K562 (cell line): ENCODE measurements around the gene RPRD1B. TPM values are rescaled to one million over a fixed set of nuclear protein-coding genes. Genes with fewer than 3 reads are reported as not detected.

ENCODE experiments used
- ATF1 ChIP-seq, 2 experiments: fragments of 450-650 bp in 1 of 2; IDR thresholded peaks; 2 replicates each; pipeline ENCODE4 v1.6.1; 2016; ENCODE audit warnings: missing compliant biosample characterization in 1 of 2, missing genetic modification characterization in 1 of 2
- HNRNPH1 ChIP-seq: fragments of 200-400 bp; formaldehyde crosslinking; optimal IDR thresholded peaks from 2 replicates; pipeline ENCODE3; 2017; ENCODE audit warnings: low read depth, mild to moderate bottlenecking, low read length, moderate library complexity
- RHOXF2B ChIP-seq: fragments of 250-450 bp; sonication (Bioruptor Pico); conservative IDR thresholded peaks from 2 replicates; pipeline ENCODE4 v1.5.1; 2021
- SMAD4 ChIP-seq: fragments of 250-450 bp; sonication (Bioruptor Pico); conservative IDR thresholded peaks from 2 replicates; pipeline ENCODE4 v1.8.0; 2021; ENCODE audit warnings: inconsistent platforms, mild to moderate bottlenecking, moderate library complexity
- TEAD1 ChIP-seq, 2 experiments: fragments of 450-650 bp in 1 of 2; sonication (generic) in 1 of 2; formaldehyde crosslinking; IDR thresholded peaks; 2 replicates each; pipeline versions ENCODE4 v1.4.0 to v1.8.0; 2020 to 2022; ENCODE audit warnings: mild to moderate bottlenecking in 2 of 2, missing genetic modification reagents in 1 of 2
- XRCC5 ChIP-seq: fragments of 200-400 bp; formaldehyde crosslinking; IDR thresholded peaks from 2 replicates; pipeline ENCODE4 v1.6.1; 2017; ENCODE audit warnings: low read depth, mild to moderate bottlenecking, low read length
- YY1 ChIP-seq, 3 experiments: IDR thresholded peaks; 2 replicates each; pipeline ENCODE4 v1.6.1; 2011; ENCODE audit warnings: low read length in 2 of 3, mild to moderate bottlenecking in 2 of 3, moderate library complexity in 2 of 3, borderline replicate concordance in 1 of 3, control low read depth in 1 of 3, low read depth in 1 of 3; ENCODE audit not compliant: insufficient read depth in 3 of 3, insufficient replicate concordance in 2 of 3, control insufficient read depth in 1 of 3, insufficient read length in 1 of 3; ENCODE audit errors: extremely low read depth in 1 of 3
- polyA plus RNA-seq, 8 experiments: library from polyadenylated mRNA; depleted of rRNA in 4 of 8; stranded (reverse) in 5 of 8; unstranded in 3 of 8; fragments of >200 nt; fragmentation: Nextera tagmentation in 2 of 8; fragmentation: Illumina TruSeq in 1 of 8; extraction: Ambion mirVana in 2 of 8; extraction: Trizol in 1 of 8; gene quantifications; 2 replicates each; pipeline versions ENCODE4 v1.2.1 to v1.2.3, GENCODE V29; 2011 to 2014; ENCODE audit warnings: inconsistent platforms in 1 of 8, missing spikeins in 1 of 8
- total RNA-seq, 7 experiments: library from RNA; depleted of rRNA in 6 of 7; stranded (reverse); fragments of >200 nt in 6 of 7; fragmentation: Illumina TruSeq in 2 of 7; extraction: Trizol in 2 of 7; gene quantifications; 2 replicates each; pipeline versions ENCODE4 v1.2.1 to v1.2.3, GENCODE V29; 2011 to 2021; ENCODE audit warnings: low replicate concordance in 1 of 7
- TF ChIP-seq, protein P1 (sequence below): fragments of 450-650 bp; IDR thresholded peaks from 2 replicates; pipeline ENCODE4 v1.6.1; 2016; ENCODE audit warnings: low read depth
- TF ChIP-seq, protein P2 (sequence below): sonication (generic); formaldehyde crosslinking; IDR thresholded peaks from 2 replicates; pipeline ENCODE4 v1.9.0; 2022; ENCODE audit warnings: mild to moderate bottlenecking, missing genetic modification reagents

RPRD1B gene
- total and polyA plus RNA-seq, 9 of the 15 experiments (the other 6 are each of a cell fraction or from before 2014, with no cell fraction given), result 5.5 to 43.0 (median 24.4) TPM

DNA sequence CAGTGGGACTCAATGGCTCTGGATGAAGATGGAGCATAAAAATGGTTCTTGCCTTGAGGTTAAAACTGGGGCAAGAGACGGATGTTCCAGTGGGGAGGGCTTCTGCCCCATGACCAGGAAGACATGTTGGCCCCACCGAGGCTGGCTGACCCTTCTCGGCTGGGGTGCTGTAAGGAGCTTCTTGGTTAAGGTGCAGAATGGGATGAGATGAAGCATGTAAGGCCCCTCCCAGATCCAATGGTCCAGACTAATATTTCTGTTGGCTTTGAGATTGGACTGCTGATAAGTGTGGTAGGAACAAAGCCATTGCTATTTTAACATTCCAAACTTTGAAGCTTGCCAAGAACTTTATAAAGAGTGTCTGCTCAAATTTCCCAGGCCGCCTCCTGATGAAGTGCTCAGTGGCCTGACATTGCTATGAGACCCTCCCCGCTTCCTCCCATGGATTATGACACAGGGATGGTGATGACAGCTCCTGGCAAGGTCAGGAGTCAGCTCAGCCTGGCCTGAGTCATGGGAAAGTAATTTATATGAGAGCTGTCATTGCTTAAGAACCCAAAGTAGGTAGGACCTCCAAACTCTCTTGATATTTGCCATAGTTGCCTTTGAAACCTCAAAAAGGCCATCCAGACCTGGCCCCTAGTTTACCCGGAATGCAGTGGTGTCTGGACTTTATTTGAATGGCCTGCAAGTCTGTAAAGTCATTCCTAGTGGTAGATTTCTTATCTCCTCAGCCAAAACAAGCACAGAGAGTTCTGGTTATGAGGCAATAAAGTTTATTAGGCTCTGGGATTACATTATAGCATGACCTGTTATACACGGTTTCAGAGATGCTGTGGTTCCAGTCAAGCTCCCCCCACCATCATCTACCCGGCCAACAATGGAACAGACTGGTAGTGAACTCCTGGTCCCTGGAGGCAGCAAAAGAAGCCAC lies 76.3 kb downstream of the RPRD1B start (continued):
- TF ChIP-seq, protein P1, sequence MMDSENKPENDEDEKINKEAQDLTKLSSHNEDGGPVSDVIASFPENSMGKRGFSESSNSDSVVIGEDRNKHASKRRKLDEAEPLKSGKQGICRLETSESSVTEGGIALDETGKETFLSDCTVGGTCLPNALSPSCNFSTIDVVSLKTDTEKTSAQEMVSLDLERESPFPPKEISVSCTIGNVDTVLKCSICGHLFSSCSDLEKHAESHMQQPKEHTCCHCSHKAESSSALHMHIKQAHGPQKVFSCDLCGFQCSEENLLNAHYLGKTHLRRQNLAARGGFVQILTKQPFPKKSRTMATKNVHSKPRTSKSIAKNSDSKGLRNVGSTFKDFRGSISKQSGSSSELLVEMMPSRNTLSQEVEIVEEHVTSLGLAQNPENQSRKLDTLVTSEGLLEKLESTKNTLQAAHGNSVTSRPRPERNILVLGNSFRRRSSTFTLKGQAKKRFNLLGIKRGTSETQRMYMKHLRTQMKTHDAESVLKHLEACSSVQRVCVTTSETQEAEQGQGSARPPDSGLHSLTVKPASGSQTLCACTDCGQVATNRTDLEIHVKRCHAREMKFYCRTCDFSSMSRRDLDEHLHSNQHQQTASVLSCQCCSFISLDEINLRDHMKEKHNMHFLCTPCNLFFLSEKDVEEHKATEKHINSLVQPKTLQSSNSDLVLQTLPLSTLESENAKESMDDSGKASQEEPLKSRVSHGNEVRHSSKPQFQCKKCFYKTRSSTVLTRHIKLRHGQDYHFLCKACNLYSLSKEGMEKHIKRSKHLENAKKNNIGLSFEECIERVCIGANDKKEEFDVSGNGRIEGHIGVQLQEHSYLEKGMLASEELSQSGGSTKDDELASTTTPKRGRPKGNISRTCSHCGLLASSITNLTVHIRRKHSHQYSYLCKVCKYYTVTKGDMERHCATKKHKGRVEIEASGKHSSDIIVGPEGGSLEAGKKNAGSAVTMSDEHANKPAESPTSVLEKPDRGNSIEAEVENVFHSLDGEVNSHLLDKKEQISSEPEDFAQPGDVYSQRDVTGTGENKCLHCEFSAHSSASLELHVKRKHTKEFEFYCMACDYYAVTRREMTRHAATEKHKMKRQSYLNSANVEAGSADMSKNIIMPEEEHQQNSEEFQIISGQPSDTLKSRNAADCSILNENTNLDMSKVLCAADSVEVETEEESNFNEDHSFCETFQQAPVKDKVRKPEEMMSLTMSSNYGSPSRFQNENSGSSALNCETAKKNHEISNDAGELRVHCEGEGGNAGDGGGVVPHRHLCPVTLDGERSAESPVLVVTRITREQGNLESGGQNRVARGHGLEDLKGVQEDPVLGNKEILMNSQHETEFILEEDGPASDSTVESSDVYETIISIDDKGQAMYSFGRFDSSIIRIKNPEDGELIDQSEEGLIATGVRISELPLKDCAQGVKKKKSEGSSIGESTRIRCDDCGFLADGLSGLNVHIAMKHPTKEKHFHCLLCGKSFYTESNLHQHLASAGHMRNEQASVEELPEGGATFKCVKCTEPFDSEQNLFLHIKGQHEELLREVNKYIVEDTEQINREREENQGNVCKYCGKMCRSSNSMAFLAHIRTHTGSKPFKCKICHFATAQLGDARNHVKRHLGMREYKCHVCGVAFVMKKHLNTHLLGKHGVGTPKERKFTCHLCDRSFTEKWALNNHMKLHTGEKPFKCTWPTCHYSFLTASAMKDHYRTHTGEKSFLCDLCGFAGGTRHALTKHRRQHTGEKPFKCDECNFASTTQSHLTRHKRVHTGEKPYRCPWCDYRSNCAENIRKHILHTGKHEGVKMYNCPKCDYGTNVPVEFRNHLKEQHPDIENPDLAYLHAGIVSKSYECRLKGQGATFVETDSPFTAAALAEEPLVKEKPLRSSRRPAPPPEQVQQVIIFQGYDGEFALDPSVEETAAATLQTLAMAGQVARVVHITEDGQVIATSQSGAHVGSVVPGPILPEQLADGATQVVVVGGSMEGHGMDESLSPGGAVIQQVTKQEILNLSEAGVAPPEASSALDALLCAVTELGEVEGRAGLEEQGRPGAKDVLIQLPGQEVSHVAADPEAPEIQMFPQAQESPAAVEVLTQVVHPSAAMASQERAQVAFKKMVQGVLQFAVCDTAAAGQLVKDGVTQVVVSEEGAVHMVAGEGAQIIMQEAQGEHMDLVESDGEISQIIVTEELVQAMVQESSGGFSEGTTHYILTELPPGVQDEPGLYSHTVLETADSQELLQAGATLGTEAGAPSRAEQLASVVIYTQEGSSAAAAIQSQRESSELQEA, result no peak
- no peak for TF ChIP-seq TEAD1 (CRISPR knock-in tag; IDR thresholded peaks at IDR 0.05)
- TF ChIP-seq ATF1 (CRISPR knock-in tag; IDR thresholded peaks at IDR 0.05), result no peak
- TF ChIP-seq ATF1 (tag; IDR thresholded peaks at IDR 0.05), result peak; percentile 36; the same call in 1 of the 2 replicates
- TF ChIP-seq XRCC5, result no peak
- no peak for TF ChIP-seq HNRNPH1
- TF ChIP-seq, protein P2, sequence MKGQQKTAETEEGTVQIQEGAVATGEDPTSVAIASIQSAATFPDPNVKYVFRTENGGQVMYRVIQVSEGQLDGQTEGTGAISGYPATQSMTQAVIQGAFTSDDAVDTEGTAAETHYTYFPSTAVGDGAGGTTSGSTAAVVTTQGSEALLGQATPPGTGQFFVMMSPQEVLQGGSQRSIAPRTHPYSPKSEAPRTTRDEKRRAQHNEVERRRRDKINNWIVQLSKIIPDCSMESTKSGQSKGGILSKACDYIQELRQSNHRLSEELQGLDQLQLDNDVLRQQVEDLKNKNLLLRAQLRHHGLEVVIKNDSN (CRISPR knock-in tag), result no peak
- no peak for TF ChIP-seq RHOXF2B (CRISPR knock-in tag)
- no peak for TF ChIP-seq YY1 (IDR thresholded peaks at IDR 0.05; ENCODE audit: borderline replicate concordance in 1 of 3, control insufficient read depth in 1 of 3, extremely low read depth in 1 of 3, insufficient read depth in 3 of 3, insufficient read length in 1 of 3, insufficient replicate concordance in 2 of 3, low read depth in 1 of 3, low read length in 2 of 3)
- TF ChIP-seq SMAD4 (CRISPR knock-in tag), result peak; percentile 62
